ENCODE measurements around the gene SHBG.
"Not testable (repeated sequence)": the region's sequence is repeated elsewhere in the genome, so short reads cannot be mapped to it uniquely, and the experiment has no call there.

SHBG gene

DNA sequence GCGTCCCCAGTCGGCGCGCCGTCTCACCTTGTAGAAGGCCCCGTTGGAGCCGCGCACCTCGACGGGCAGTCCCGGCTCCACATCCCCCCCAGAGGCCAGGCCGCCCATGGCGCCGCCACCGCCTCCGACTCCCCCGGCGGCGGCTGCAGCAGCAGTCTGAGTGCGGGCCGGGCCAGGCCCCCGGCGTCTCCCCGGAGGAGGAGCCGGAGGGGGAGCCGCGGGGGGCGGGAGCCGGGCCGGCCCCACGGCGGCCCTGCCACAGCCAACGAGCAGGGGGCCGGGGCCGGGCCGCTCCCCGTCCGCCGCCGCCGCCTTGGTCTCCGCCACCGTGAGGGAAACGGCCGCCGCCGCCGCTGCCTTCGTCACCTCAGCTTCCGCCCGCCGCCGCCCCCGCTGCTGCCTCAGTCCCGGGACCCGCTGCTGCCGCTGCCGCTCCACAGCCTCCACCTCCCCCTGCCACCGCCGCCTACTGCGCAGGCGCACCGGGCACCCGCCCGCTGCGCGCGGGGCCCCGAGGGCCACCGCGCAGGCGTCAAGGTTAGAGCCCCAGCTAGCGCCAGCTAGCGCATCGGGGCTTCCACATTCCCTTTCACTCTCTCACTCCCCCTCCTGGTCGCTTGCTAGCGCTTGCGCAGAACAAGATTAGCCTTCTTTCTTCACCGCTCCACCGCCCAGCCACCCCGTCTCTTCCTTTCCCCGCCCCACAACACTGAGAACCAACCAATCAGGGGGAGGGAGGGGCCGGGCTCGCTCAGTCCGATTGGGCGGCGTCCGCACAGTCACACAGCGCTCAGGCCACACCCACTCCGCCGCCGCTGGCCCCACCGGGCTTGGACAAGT lies 15.3 kb upstream of the SHBG start, which contains the start of gene FXR2:
FXR2 (minus strand) TSS at position 473 of the 840 bp plus-strand sequence; CDS start at position 108, 365 bp downstream.
- TF ChIP-seq, protein P1, sequence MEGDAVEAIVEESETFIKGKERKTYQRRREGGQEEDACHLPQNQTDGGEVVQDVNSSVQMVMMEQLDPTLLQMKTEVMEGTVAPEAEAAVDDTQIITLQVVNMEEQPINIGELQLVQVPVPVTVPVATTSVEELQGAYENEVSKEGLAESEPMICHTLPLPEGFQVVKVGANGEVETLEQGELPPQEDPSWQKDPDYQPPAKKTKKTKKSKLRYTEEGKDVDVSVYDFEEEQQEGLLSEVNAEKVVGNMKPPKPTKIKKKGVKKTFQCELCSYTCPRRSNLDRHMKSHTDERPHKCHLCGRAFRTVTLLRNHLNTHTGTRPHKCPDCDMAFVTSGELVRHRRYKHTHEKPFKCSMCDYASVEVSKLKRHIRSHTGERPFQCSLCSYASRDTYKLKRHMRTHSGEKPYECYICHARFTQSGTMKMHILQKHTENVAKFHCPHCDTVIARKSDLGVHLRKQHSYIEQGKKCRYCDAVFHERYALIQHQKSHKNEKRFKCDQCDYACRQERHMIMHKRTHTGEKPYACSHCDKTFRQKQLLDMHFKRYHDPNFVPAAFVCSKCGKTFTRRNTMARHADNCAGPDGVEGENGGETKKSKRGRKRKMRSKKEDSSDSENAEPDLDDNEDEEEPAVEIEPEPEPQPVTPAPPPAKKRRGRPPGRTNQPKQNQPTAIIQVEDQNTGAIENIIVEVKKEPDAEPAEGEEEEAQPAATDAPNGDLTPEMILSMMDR (conservative IDR thresholded peaks at IDR 0.05): peak; percentile 58
- peak within 1 kb of the TSS; percentile 83 for H3K27ac ChIP-seq

DNA sequence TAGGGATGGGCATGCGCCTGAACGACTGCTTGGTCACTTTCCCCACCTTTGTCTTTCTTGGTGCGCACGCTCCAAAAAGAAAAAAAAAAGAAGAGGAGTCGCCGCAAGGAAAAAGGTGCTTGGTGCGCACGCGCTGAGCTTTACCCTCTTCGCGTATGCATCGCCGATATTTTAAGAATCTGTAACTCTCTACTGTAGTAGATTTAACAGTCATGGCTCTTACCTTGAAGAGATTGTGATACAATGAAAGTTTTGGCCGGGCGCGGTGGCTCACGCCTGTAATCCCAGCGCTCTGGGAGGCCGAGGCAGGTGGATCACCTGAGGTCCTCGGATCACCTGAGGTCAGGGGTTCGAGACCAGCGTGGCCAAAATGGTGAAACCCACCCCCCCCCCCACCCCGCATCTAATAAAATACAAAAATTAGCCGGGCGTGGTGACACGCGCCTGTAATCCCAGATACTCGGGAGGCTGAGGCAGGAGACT lies 14.6 kb upstream of the SHBG start:
- H3K27ac ChIP-seq: peak overlapping the region; percentile 83
- TF ChIP-seq, protein P1 (conservative IDR thresholded peaks at IDR 0.05): no peak

DNA sequence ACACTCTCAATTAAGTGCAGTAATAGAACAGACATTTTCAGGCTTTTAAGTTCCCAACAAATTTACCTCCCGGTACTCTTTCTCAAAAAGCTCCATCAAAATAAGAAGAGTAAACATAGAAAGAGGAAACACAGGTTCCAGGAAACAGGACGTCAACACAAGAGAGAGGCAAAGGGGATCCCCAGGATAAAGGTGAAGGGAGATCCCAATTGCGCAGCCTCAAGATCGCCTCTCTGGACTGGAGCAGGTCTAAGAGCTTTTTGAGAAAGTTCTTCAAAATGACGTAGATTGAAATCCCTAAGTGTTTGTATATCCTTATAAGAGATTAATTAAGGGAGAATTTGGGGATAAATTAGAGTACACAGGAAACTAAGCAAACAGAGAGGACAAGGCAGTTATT lies 11.3 kb upstream of the SHBG start:
- no peak overlapping the region for H3K27ac ChIP-seq
- TF ChIP-seq, protein P1 (conservative IDR thresholded peaks at IDR 0.05): no peak

DNA sequence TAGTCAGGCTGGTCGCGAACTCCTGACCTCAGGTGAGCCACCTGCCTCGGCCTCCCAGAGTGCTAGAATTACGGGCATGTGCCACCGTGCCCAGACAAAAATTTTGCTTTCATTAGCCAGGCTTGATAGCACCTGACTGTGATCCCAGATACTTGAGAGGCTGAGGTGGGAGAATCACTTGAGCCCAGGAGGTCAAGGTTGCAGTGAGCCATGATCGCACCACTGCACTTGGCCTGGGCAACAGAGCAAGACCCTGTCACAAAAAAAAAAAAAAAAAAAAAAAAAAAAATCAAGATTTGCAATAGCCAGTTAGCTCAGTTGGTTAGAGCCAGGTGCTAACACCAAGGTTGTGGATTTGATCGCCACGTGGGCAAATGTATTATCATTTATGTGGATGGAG lies 9.1 kb upstream of the SHBG start:
- no peak overlapping the region for H3K27ac ChIP-seq

DNA sequence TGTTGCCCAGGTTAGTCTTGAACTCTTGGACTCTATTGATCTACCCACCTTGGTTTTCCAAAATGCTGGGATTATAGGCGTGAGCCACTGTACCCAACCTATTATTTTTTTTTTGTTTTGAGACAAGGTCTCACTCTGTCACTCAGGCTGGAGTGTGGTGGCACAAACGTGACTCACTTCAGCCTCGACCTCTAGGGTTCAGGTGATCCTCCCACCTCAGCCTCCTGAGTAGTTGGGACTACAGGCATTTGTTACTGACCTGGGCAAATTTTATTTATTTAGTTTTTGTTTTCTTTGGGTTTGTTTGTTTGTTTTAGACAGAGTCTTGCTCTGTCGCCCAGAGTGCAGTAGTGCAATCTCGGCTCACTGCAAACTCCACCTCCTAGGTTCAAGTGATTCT lies 6.3 kb upstream of the SHBG start:
- no peak overlapping the region for H3K27ac ChIP-seq
- TF ChIP-seq, protein P1 (conservative IDR thresholded peaks at IDR 0.05): no peak

More for the DNA sequence above, 9.1 kb upstream of the SHBG start:
- TF ChIP-seq, protein P1 (conservative IDR thresholded peaks at IDR 0.05): no peak

DNA sequence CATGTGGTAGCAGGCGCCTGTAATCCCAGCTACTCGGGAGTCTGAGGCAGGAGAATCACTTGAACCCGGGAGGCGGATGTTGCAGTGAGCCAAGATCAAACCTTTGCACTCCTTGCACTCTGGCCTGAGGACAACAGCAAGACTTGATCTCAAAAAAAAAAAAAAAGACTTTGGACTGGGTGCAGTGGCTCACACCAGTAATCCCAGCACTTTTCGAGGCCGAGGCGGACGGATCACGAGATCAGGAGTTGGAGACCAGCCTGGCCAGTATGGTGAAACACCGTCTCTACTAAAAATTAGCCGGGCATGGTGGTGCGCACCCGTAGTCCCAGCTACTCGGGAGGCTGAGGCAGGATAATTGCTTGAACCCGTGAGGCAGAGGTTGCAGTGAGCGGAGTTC lies 4.2 kb upstream of the SHBG start:
- not testable (repeated sequence) for H3K27ac ChIP-seq

DNA sequence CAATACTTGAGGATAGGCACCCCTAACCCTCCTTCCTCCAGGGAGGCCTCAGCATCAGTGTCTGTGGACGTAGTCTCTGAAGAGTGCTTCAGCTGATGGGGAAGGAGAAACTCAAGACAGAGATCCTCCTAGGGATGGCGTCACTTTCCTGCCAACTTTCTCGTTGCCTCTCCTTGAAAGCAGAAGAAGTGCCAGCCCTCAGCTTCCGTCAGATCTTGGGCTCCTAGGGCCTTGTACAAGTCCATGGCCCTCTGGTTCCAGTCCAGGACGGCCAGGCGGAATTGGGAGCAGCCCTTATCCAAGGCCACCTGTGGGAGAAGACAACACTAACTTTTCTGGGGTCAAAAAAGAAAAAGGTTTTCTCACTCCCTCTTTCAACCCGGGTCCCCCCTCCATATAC lies 3.6 kb upstream of the SHBG start:
- TF ChIP-seq, protein P1 (conservative IDR thresholded peaks at IDR 0.05): no peak
- H3K27ac ChIP-seq: peak overlapping the region; percentile 83; the same call in 1 of the 2 replicates

DNA sequence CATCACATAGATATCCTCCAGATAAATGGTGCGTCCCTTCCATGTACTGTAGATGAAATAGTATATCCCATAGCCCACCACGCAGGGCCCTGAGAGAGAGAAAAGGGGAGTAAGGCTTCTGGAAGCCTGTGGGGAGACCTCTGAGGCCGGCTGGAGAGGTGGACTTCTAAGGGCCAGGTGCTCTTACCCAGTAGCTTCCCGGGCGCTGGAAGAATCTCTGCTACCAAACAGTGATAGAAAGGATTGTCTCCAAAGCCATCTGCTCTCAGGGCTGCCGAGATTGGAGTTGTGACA lies 3.0 kb upstream of the SHBG start:
- TF ChIP-seq, protein P1 (conservative IDR thresholded peaks at IDR 0.05): no peak
- H3K27ac ChIP-seq: peak overlapping the region; percentile 83
